GM18873 (cell line): ENCODE data around the gene NPY.
A peak's percentile ranks its signal among the peaks of the same experiment; 100 is the strongest.
"Not testable (repeated sequence)": the region's sequence is repeated elsewhere in the genome, so short reads cannot be mapped to it uniquely, and the experiment has no call there.

Experiments
- ATAC-seq: cut with Tn5 transposase; IDR thresholded peaks from one replicate; pipeline ENCODE4 v1.9.1; 2021; ENCODE audit warnings: mild to moderate bottlenecking, moderate library complexity, moderate number of reproducible peaks; ENCODE audit not compliant: unreplicated experiment, low FRiP score

NPY gene

DNA sequence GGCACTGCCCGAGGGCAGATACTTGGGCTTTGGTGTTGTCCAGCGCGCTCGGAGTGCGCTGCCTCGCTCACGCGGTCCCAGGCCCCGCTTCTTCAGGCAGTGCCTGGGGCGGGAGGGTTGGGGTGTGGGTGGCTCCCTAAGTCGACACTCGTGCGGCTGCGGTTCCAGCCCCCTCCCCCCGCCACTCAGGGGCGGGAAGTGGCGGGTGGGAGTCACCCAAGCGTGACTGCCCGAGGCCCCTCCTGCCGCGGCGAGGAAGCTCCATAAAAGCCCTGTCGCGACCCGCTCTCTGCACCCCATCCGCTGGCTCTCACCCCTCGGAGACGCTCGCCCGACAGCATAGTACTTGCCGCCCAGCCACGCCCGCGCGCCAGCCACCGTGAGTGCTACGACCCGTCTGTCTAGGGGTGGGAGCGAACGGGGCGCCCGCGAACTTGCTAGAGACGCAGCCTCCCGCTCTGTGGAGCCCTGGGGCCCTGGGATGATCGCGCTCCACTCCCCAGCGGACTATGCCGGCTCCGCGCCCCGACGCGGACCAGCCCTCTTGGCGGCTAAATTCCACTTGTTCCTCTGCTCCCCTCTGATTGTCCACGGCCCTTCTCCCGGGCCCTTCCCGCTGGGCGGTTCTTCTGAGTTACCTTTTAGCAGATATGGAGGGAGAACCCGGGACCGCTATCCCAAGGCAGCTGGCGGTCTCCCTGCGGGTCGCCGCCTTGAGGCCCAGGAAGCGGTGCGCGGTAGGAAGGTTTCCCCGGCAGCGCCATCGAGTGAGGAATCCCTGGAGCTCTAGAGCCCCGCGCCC lies at the start of gene NPY:
Gene NPY (plus strand): TSS at position 294 of the 802 bp plus-strand sequence. CDS start 1,051 bp downstream, outside the sequence.
- no peak for ATAC-seq

DNA sequence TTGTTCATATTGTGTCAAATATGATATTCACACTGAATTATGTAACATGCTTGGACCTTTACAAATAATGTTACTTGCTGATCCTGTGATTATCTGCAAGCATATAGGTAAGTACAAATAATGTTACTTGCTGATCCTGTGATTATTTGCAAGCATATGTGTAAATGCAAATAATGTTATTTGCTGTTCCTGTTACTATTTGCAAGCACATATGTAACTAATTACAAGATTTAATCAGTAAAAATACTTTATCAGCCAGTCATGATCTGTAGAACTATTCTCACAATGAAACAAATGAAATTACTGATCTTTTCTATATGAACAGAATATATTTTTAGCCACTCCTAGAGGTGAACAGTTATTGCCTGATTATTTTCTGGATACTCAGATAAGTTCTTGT lies 44.7 kb upstream of the NPY start:
- no peak for ATAC-seq

DNA sequence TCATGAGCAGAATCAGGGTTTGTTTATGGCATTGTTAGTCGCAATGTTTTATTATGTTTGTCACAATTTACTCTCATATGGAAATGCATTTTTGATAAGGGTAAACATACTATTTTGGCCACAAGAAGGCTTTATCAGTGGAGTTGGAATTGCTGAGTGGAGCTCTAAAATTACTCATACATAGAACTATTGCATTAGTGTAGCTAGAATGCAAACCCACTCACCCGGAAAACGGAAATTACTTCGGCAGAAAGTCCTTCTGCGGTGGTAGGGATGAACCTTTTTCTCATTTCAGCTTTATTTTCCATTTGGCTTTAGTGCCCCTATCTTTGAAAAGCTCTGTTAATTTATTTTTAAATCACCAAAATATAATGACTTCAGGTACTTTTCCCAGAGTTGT lies 42.8 kb upstream of the NPY start:
- ATAC-seq = no peak

DNA sequence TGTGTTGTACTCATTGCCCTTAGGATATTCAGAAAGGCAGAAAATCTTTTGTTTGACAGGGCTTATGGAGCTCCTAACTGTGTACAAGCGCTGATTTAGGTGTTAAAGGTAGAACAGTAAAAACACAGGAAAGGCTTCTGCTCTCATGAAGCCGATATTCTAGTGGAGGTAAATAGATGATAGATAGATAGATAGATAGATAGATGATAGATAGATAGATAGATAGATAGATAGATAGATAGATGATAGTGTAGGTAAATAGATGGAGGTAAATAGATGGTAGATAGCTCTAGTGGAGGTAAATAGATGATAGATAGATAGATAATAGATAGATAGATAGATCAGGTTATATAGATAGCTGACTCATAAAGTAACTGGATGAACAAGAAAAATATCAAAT lies 39.4 kb upstream of the NPY start:
- no peak for ATAC-seq

DNA sequence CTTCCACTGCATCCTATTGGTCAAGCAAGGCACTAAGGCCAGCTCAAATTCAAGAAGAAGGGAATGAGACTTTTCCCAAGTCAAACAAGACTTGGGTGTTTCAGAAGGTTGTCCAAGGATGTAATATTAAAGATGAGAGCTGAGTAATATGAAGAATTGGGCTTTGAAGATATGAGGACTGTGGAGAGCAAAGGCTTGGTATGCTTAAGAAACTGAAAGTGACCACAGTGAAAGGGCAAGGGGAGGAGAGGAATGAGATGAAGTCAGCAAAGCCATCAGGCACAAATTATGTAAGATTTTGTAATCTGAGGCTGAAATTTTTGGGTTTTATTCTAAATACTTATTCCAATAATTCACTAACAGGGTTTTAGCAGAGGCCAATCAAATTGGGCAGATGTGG lies 38.6 kb upstream of the NPY start:
- ATAC-seq = no peak

DNA sequence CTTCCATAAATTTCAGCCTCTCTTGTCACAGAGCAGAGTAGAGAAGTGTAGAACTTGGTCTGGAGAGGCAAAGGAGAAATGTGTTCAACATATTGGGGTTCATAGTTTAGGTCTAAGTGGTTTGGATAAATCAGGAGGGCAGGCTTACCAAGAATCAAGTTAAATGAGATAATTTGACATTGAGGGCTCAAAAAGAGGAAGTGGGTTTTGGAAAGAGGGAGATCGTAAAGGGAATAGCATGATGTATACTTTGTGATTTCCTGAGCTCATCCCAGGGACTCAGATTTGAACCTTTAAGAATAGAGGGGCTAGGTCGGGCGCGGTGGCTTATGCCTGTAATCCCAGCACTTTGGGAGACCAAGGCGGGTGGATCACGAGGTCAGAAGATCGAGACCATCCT lies 34.7 kb upstream of the NPY start:
- ATAC-seq = no peak

DNA sequence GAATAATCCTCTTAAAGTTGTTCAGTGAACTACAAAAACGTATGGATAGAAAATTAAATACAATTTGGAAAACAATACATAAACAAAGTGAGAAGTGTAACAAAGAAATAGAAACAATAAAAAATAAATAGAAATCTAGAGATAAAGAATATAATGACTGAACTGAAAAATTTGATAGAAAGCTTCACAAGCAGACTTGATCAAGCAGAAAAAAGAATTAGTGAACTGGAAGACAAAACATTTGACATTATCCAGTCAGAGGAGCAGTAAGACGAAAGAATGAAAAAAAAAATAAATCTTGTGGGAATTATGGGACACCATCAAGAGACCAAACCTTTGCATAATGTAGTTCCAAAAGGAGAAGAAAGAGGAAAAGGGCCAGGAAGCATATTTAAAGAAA lies 32.4 kb upstream of the NPY start:
- ATAC-seq = no peak

DNA sequence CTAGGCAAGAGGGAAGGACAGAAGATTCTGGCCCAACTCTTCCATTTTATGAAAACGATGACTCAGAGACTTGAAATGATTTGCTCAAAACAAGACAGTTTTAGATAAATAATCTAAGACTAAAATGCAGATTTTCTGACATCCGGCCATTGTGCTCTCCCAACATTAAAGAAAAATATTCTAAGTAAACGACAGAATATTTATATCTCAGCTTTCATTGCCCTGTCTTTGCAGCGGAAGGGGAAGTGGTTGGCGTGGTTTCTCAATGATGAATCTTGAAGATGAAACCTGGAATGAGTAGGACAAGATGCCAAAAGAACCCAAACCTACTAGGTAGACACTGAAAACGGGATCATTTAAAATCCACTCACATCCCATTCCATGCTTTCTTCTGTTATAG lies 28.9 kb upstream of the NPY start:
- ATAC-seq = no peak

DNA sequence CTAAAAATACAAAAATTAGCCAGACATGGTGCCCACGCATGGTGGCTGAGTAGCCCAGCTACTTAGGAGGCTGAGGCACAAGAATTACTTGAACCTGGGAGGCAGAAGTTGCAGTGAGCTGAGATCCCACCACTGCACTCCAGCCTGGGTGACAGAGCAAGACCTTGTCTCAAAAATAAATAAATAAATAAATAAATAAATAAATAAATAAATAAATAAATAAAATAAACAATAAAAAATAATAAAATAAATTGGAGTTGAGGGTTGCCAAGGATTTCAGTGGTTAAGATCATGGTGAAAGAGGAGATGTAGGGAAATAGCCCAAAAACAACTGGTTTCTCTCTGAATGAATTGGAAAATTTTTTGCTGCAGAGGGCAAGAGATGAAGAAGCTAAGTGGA lies 25.7 kb upstream of the NPY start:
- ATAC-seq = not testable (repeated sequence)

DNA sequence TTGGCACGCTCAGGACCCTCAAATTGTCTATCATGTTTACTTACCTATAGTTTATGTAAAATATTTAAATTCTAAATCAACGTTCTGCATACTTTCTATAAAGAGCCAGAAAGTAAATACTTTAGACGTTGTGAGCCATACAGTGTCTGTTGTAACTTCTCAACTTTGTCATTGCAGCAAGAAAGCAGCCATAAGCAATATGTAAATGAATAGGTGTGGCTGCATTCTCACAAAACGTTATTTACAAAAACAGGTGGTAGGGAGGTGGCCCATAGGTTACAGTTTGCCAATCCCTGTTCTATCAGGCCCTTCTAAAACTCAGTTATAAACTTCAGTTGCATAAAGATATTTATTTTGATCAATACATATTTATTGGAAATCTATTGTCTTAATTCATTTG lies 12.1 kb upstream of the NPY start:
- ATAC-seq = no peak

DNA sequence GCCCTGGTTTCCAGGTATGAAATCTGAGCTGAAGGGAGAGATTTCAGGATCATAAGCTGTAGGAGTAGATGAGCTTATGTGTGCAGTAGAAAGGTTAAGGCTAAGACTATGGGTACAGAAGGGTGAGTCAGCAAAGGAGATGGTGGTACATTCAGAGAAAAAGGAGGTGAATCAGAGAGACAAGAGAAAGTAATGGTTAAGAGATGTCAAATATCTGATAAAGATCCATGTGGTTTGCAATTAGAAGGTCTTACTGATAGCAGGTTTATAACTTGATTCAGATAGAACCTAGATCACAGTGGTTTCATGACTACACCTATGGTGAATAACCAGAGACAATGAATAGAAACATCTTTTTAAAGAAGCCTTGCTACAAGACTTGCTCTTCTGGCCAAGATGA lies 4.5 kb upstream of the NPY start:
- ATAC-seq = no peak

DNA sequence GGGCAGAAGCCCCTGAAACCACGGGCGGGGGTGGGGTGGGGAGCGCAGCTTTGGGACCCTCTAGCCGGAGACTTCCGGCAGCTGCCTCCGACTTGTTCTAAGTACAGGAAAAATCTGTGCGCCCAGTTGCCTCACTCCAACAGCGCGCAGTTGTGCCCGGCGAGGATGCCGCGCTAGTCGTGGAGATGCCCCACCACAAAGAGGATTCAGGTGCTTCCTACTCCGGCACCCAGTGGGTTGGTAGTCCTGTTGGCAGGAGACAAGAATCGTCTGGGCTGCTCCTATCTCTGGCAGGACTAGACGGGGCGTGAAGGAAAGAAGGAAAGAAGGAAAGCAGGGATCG lies 465 bp upstream of the NPY start:
- no peak for ATAC-seq

DNA sequence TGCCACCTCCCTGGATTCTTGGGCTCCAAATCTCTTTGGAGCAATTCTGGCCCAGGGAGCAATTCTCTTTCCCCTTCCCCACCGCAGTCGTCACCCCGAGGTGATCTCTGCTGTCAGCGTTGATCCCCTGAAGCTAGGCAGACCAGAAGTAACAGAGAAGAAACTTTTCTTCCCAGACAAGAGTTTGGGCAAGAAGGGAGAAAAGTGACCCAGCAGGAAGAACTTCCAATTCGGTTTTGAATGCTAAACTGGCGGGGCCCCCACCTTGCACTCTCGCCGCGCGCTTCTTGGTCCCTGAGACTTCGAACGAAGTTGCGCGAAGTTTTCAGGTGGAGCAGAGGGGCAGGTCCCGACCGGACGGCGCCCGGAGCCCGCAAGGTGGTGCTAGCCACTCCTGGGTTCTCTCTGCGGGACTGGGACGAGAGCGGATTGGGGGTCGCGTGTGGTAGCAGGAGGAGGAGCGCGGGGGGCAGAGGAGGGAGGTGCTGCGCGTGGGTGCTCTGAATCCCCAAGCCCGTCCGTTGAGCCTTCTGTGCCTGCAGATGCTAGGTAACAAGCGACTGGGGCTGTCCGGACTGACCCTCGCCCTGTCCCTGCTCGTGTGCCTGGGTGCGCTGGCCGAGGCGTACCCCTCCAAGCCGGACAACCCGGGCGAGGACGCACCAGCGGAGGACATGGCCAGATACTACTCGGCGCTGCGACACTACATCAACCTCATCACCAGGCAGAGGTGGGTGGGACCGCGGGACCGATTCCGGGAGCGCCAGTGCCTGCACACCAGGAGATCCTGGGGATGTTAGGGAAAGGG lies 913 bp downstream of the NPY start:
- ATAC-seq = no peak

DNA sequence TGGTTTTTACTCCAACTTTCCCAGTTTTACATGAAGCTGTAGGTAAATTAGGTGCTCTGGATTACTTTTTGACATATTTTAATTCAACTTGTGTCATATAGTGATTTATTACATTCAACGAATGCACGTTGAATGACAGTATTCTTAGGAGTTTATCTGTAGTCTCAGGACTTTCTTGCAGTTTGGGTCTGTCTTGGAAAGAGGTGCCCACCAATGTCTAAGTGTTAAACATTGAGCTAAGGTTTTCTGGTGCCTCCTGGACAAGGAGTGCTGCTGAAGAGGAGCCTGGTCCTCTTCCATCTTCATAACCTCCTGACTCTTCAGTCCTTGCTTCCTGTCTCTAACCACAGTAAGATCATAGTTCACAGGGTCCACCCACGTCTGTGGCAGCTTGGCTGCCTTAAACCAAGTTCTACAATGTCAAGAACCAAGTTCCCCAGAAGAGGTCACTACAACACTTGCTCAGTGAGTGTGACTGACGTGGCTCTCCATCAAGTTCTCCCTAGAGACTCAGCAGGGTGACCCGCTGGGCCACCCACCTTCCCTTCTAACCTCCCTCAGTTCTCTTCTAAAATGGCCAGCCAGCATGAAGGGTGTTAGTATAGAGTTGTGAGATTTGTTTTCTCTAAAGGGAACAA lies 6.1 kb downstream of the NPY start:
- peak; percentile 96 for ATAC-seq

DNA sequence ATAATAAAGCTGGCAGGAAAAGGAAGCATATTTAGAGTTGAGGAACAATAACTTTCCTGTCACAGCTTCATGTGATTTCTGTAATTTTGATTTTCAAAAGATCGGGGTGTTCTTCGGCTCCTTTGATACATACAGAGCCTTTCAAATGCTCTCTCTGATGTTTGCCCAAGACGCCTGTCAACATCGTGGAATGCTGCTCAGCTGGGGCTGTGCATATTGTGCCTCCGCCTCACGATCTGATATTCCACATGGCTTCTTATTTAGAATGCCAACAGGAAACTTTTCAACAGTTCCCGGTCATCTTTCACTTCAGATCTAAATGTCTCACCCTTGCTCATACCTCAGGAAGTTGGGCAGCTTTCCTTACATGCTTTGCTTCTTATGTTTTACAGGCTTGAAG lies 7.3 kb downstream of the NPY start:
- no peak for ATAC-seq

DNA sequence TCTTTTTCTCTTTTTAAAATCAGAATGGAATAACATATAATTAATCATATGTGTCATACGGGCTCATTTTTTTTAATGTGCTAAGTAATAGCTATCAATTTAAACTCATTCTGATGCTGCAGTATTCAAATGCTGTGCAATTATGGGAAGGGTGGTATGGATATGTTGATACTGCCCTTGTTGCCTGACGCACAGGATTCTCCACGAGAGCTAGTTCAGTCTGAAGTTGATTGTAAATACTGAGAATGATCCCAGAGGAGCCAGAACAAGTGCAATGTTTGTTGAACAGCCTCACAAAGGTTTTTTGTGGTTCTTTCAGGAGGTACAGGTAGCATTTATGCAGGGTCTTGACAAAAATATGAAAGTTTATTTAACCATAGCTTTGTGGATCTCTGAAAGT lies 13.4 kb downstream of the NPY start:
- ATAC-seq = no peak

DNA sequence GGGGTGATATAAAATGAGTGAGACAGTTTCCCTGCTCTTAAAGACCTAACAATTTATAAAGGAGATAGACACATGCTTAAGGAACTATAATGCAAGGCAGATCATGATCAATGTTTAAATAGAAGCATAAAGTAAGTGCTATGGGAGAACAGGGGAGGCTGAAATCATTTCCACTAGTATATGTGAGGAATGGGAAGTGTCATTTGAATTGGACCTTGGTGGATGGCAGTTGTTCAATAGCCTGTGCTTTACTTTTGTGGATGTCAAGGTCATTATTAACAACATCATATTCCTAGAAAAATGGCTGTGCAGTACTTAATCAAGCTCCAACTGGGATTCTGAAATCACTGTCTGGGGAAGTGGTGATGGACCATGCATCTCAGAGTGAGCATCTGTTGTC lies 14.7 kb downstream of the NPY start:
- ATAC-seq = no peak

DNA sequence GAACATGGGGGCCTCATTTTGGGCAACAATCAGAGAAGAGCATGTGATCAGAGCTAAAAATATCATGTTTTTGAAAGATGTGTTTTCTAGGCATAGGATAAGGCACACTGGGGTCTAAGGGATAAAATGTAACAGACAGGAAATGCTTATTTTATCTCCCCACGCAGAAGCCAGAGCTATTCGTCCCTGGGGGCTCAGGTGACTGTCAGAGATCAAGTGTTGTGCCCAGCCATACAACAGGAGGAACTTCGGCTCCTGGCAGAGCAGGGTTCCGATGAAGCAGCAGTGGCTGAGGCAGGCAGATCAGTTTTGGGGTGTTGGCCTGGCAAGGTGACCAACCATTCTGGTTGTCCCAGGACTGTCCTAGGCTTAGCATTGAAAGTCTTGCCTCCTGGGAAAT lies 15.2 kb downstream of the NPY start:
- no peak for ATAC-seq

DNA sequence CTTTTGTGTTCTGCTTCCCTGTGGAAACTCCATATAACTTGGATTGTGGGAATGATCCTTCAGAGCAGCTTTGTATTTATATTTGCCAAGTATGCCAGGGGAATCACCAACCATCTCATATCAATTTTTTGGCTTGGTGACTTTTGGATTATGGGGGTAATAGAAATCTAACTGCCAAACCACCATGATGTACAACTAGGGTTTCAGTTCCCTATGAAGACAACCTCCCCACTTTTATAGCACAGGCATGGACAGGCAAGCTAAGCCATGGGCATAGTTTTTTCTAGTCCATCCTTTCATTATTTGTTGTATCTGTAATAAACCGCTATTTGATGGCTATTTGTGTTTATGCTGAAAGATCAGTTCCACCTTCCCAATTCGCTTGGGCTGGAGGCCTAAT lies 17.7 kb downstream of the NPY start:
- ATAC-seq = no peak

DNA sequence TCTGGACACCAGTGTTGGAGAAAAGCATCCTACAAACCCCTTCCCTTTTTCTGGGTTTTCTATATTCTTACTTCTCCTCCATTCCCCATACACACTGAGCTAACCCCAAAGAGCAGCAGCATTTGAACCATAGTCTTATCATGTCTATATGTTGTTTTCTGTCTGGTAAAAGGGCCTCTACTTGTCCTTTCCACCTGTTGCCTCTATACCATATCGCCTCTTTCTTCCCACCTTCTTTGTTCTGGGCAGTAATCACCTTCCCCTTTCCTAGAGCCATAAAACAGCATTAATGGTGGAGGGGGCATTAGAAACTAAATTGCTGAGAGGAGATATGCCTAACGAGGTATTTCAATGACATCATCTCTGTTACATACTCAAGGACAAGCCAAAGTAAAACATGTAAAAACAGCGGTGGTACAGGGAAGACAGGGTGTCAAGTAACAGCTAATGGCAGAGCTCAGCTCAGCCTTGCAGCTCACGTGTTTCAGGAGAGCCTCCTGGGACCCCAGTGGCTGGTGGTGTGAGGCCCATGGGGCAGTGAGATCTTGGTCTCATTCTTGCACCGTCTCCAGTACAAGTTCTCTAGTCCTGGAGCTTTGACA lies 20.6 kb downstream of the NPY start:
- ATAC-seq = no peak

DNA sequence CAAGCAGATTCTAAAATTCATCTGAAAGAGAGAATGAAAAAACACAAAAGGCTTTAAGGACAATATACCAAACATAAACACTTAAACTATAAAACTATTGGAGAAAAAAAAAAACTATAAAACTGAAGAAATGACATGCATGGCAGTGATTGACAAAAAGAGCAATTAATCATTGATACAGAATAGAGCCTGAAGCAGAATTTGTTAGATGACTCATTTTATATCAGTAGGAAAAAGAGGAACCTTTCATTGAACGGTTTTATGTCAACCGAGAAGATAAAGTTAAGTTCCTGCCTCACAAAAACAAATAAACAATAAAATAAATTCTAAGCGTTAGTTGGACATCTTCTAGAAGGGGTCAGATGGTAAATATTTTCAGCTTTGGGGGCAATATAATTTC lies 23.3 kb downstream of the NPY start:
- ATAC-seq = no peak
